Stimulated activated CD4-positive, alpha-beta T cell treated with anti-CD3 and anti-CD28 coated beads, Interleukin-15, amount 100 ng/mL, for 48 hours (primary cell): ENCODE measurements around the gene ZFAND5.

Experiments used
- DNase-seq, 2 donors: peaks; one replicate each; pipeline ENCODE4 v3.0.0-alpha.2; 2020; ENCODE audit warnings: low read depth in 2 of 2

Gene ZFAND5

GRCh38 chr9:72324974-72325373, 40.0 kb downstream of the ZFAND5 start:
- no peak for DNase-seq

- DNase-seq, result no peak
Observed at GRCh38 chr9:72322678-72323077, 42.3 kb downstream of the ZFAND5 start.

GRCh38 chr9:72322259-72322658, 42.7 kb downstream of the ZFAND5 start:
- no peak for DNase-seq

GRCh38 chr9:72315510-72316311, 49.3 kb downstream of the ZFAND5 start:
- DNase-seq, result no peak

GRCh38 chr9:72315089-72315509, 49.9 kb downstream of the ZFAND5 start:
- no peak for DNase-seq

- DNase-seq, result no peak
Observed at GRCh38 chr9:72313507-72313906, 51.5 kb downstream of the ZFAND5 start.

- DNase-seq, result no peak
Observed at GRCh38 chr9:72312386-72312987, 52.5 kb downstream of the ZFAND5 start.

- no peak for DNase-seq
Observed at GRCh38 chr9:72309364-72310133, 55.5 kb downstream of the ZFAND5 start.

- DNase-seq, result no peak
Observed at GRCh38 chr9:72306761-72307160, 58.2 kb downstream of the ZFAND5 start.

GRCh38 chr9:72305707-72306106, 59.3 kb downstream of the ZFAND5 start:
- no peak for DNase-seq

- no peak for DNase-seq
Observed at GRCh38 chr9:72305102-72305546, 59.9 kb downstream of the ZFAND5 start.

GRCh38 chr9:72304538-72304937, 60.5 kb downstream of the ZFAND5 start:
- DNase-seq, result no peak
